GM19238 (cell line): Measurements from ENCODE around the gene PKP1.

Experiments used
- DNase-seq: peaks from one replicate; pipeline ENCODE4 v3.0.0; 2011; ENCODE audit warnings: low spot score; ENCODE audit not compliant: insufficient read length

PKP1 gene

DNA sequence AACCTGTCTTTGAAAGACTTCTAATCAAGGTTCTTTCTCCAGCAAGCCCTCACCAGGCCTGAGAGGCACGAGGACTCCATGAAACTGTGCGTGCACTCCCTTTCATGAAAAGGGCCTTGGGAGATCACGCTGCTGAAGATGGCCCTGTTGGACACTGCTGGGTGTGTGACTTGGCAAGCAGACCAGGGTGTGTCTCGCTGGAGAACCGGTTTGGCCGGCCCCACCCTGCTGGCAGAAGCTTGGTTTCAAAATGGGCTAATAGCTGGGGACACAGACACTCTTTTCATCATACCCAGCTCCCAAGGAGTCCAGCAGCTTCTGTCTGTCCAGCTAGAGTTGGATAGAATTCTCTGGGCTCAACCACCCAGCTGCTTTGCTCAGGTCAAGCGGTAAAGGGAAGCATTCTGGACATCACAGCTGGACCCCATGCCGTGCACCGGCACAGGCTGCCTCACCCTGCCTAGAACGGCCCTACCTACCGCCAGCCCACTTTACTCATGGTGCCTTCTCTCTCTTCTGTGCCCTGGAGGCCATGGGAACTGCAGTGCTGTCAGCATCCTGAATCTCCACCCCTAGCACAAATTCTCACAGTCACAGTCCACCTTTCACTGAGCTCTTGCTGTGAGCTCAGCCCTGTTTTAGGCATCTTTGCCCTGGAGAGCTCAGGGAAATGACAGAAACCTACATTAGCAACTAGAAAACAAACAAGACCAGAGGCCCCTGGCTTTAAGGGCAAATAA lies 24.6 kb downstream of the PKP1 start:
- DNase-seq, result no peak

DNA sequence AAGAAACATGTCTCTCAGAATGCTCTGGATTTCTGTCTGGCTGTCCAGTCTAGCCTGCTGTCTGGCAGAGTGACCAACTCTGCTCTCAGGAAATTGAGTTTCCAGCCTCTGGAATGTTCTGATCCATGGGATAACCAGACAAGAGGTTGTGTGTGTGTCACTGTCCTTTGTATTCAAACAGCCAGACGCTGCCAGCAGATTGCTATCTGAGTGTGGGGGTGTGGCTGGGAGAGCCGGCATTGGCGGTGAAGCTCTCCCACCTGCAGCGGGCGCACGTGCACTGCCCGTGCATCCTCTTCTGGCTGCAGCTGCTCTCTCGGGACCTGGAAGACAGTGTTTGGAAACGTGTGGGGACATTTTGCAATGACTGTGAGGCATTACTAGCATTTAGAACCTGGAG lies 26.1 kb downstream of the PKP1 start:
- DNase-seq, result no peak

- no peak for DNase-seq
Observed at GRCh38 chr1:201310251-201310985, 27.1 kb downstream of the PKP1 start.

DNA sequence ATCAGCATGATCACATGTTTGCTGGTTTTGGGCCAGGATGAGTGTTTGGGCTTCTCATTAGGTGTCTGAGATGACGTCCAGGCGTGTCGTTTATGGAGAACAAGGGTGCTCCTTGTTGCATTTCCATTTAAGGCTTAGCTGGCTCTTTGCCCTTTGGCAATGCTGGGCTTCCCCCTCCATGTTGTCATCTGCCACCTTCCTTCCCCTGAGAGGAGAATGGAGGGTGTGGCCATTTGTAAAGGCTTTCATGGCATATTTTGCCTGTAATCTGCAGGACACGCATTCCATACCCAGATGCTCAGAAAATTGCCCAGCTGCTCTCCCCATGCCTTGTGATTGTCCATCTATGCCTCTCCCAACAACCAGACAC lies 27.7 kb downstream of the PKP1 start:
- DNase-seq, result no peak

DNA sequence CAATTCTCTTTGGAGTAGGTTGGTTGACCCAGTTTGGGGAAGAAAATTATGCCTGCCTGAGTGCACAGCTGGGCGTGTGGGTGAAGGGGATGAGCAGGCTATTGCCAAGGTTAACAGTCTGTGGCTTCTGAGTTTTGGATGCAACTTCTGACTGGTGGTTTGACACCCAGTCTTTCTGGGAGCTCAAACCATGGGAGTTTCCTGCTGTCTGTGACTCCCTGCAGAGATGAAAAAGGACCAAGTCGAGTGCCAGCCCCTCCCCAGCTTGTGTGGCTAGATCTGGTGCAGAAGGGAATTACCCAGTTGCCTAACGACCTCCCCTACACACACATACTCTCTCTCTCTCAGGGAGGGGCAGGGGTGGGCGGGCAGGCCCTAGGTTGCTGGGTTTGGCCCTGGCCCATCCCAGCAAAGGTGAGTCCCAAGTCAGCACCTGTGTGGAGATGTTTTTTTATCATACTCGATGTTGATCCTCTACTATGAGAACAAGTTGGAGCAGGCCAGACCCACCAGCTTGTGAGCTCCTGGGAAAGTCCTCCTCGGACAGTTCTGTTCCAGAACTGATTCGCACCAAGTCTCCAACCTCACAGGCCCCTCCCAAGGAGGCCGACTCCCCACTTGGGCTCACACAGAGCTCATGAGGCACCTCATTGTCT lies 28.2 kb downstream of the PKP1 start:
- no peak for DNase-seq

DNA sequence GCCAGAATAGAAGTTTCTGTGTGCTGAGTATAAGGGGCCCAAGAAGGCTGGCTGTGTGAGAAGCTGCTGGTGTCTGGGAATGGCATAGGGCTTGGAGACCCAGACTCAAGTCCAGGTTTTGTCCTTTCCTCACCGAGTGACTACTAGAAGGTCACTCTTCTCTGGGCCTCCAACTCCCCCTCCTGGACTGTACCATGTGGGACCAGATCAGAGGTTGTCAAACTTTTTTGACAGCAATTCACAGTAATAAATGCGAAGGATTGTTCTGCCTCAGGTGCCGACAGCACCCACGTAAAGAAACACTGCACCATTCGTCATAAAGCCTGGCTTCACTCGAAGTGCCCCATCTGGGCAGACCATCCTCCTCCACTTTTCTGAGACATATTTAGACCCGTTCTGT lies 29.0 kb downstream of the PKP1 start:
- no peak for DNase-seq

DNA sequence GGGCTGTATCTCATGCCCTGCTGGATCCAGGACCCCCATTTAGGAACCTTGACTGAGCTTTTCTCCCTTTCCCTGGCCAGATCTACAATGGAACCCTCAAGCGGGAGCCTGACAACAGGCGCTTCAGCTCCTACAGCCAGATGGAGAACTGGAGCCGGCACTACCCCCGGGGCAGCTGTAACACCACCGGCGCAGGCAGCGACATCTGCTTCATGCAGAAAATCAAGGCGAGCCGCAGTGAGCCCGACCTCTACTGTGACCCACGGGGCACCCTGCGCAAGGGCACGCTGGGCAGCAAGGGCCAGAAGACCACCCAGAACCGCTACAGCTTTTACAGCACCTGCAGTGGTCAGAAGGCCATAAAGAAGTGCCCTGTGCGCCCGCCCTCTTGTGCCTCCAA lies 29.8 kb downstream of the PKP1 start:
- DNase-seq, result no peak

GRCh38 chr1:201316556-201316955 lies 33.2 kb downstream of the PKP1 start:
- no peak for DNase-seq

- no peak for DNase-seq
Observed at GRCh38 chr1:201317551-201317950, 34.2 kb downstream of the PKP1 start.

DNA sequence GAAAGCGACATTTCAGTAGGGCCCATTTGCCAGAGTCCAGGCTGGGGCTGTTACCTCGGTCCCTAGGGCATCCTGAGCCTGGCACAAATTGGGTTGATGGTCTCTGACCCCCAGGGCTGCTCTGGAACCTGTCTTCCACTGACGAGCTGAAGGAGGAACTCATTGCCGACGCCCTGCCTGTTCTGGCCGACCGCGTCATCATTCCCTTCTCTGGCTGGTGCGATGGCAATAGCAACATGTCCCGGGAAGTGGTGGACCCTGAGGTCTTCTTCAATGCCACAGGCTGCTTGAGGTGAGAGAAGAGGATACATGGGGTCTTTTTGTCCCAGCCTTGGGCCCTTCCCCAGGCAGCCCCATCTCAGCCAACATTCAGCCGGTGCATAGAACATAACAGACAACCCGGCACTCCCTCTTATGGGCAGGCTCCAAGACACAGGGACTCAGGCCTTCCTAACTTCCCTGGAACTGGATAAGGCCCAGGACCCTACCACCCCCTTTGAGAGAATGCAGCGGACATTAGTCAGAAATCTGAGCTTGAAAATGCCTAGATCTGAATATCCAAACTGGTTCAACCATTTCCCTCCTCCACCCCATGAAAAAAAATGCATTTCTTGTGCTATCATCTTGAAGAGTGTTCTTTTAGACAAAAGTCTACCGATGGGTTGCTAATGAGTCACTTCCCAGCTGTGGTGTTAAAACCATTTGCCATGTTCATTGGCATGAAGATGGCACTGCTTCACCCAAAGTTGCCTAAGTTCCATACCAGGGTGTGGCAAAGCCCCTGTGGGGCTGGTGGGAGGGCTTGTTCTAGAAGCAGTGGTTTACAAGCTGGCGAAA lies 35.4 kb downstream of the PKP1 start:
- no peak for DNase-seq

GRCh38 chr1:201319631-201320030 lies 36.3 kb downstream of the PKP1 start:
- DNase-seq, result no peak

GRCh38 chr1:201320168-201320788 lies 37.0 kb downstream of the PKP1 start:
- DNase-seq, result no peak

DNA sequence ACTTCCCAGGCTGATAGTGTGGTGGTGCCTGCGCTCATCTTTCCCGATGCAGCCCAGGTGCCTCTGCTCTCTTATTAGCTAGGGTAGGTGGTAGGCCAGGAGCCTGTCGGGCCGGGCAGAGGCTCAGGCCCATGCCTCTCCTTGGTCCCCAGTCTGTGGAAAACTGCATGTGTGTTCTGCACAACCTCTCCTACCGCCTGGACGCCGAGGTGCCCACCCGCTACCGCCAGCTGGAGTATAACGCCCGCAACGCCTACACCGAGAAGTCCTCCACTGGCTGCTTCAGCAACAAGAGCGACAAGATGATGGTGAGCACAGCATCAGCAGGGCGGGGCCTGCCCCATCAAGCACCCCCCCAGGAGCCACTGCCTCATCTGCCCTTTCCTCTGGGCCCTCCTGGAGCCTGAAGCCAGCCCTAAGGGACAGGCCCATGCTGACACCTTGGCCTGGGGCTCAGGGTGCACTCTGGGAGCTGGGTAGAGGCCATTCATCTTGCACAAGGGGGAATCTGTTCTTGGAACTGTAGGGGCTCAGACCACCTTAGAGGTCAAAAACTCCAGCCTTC lies 38.6 kb downstream of the PKP1 start:
- no peak for DNase-seq

DNA sequence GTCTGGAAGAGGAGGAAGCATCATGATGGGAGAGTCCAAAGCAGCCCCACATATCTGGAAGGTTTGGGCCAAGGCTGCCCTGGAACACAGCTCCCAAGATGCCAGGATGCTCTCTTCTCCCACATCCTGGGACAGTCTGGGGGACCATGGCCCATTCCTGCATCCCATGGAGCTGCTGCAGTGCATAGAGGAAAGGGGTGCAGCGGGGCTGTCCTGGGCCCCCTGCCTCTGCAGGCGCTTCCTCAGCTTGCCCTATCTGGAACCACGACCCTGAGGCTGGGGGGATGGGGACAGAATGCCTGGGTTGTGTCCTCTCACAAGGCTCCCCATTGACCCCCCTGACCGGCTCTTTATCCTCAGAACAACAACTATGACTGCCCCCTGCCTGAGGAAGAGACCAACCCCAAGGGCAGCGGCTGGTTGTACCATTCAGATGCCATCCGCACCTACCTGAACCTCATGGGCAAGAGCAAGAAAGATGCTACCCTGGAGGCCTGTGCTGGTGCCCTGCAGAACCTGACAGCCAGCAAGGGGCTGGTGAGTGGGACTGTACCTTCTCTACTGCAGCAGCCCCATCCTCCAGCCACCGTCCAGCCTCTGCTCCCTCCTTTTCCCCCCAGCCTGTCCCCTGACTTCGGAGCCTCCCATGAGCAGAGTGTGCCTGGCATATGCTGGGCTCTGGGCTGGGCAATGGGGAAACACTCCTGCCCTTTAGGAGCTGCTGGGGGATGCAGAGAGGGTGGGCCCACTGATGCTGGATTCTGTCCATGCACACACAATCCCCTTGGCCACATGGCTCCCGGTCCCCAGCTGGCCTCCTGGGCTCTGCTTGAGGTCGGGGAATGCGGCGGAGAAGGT lies 39.6 kb downstream of the PKP1 start:
- no peak for DNase-seq

- no peak for DNase-seq
Observed at GRCh38 chr1:201324306-201324705, 41.0 kb downstream of the PKP1 start.

DNA sequence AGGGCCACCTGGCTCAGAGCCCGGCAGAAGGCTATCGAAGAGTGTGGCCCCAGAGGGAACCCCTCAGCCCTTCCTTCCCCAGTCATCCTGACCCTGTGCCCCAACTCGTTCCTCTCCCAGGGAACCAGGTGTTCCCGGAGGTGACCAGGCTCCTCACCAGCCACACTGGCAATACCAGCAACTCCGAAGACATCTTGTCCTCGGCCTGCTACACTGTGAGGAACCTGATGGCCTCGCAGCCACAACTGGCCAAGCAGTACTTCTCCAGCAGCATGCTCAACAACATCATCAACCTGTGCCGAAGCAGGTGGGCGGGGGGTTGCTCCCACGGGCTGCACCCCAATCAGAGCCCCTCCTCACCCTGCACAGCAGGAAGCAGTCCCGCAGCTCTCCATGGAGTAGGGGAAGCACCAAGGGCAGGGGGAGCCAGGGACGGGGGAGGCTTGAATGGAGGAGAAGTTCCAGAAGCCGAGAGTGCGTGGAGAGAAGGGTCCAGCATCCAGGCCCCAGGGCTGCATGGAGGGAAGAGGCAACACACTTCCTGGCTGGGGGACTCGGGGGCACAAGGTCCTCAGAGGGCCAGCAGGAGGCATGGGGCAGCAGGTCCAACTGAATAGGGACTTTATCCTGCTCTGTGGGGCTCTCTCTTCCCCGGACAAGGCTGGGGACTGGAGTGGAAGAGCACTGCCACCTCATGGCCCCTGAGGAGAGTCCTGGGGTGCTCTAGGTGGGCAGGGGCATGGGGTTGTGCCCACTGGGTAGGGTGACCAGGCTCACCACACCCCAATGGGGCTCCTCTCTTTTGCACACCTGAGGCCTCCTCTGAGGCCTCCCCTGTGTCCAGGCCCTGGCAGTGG lies 41.7 kb downstream of the PKP1 start:
- DNase-seq, result no peak

DNA sequence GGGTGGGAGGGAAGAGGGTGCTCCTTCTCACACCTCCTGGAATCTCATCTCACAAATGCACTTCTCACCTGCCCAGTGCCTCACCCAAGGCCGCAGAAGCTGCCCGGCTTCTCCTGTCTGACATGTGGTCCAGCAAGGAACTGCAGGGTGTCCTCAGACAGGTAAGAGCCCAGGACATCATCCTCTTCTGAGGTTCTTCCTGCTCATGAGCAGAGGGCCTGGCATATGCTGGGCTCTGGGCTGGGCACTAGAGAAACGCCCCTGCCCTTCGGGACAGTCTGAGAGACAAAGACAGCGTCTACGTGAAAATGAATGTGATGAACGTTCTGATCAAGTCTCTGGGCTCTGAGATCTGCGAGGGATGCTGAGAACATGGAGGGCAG lies 42.4 kb downstream of the PKP1 start:
- DNase-seq, result no peak

DNA sequence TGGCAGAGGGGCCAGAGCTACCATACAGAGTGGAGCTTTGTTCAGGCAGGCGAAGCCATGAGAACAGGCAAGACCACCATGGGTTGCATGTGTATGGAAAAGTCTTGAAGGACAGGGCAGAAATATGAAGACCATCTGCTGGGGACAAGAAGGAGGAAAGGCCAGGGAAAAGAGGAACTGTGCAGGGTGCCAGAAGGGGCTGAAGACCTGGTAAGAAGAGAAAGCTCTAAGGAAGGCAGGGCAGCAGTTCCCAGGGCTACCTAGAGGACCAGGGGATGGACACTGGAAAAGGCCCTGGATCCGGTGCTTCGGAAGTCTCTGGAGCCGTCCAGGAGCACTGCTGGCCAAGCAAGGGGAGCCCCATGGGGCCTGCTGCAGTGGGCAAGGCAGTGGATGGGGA lies 43.4 kb downstream of the PKP1 start:
- no peak for DNase-seq

DNA sequence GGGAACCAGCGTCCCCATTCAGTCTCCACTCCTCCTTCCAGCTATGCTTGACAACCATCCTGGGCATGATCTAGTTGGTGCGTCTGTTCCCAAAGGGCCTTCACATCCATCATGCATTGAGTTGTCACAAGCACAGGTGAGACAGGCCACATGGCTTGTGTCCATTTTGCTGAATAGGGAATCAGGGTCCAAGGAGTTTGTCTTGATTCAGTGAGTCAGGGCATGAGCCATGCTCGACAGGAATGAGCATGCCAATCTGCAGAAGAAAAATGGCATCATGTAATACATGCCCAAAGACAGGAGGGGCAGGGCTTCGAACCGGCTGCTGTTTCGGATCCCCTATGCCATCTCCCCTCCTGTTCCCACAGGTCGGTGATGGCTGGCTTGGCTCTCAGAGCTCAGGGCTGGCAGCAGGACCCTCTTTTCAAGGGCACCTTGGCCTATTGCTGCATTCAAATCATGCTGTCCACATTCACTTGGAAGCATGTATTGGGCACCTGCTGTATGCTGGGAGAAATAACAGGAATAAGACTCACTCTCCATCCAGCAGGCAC lies 44.5 kb downstream of the PKP1 start:
- no peak for DNase-seq
